ENCODE data around the gene DES. TPM values are rescaled to one million over a fixed set of nuclear protein-coding genes. Genes with fewer than 3 reads are reported as not detected.

Gene DES
- total RNA-seq, 1 experiment from 2014 or later: 4.2 TPM

DNA sequence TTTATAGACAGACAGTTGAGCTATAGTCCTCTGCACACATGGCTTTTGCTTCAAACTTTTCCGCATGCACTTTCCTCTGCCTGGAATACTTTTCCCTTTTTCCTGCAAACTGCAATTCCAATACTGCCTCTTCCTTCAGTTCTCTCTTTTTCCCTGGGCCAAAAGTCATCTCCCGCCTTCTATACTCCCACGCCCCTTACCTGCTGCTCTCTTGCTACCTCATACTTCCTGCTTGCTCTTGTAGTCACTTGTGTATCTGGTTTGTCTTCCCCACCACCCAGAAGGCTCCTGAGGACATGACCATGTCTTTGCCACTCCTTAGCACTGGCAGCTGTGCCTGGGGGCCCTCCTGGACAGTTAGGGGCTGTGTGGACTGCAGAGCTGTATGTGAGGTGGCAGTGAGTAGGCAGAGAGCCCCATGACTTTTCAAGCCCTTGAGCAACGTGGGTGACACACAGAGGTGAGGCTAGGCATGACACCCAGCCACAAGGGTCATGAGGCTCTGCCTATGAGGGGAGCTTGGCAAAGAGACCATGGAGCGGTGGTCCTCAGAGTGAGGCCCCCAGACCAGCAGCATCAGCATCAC, 39.7 kb downstream of the DES start:
- Histone ChIP-seq H4K20me1 (ENCODE audit: insufficient read depth) (no peaks in the 10 kb centered on the region), H3K4me1 (ENCODE audit: control insufficient read depth in 1 of 2, insufficient read depth in 2 of 2, low read length in 2 of 2) (peaks cover 13 to 55% of the 10 kb centered on the region in 2 experiments), H3K9ac (ENCODE audit: low read length) (peak overlapping the region; percentile 27; the same call in 1 of the 2 replicates), H2AFZ (ENCODE audit: low read depth, low read length, poor library complexity, severe bottlenecking) (no peak overlapping the region), H3K9me2 (ENCODE audit: insufficient read depth) (no peaks in the 10 kb centered on the region), H3K79me2 (ENCODE audit: insufficient read depth, low read length) (no peaks in the 10 kb centered on the region; the same call in 1 of the 2 replicates), H3K4me2 (ENCODE audit: low read length) (peak overlapping the region; percentile 34), H3K9me3 (ENCODE audit: control insufficient read depth in 1 of 2, insufficient read depth in 1 of 2, low read depth in 1 of 2, low read length in 2 of 2) (no peaks in the 10 kb centered on the region), H3K36me3 (ENCODE audit: control insufficient read depth in 1 of 2, insufficient read depth in 2 of 2, low read length in 2 of 2) (peaks cover 3 to 15% of the 10 kb centered on the region in 2 experiments; a peak in 3 of 4 replicates), H3K27me3 (ENCODE audit: insufficient read depth, low read length) (no peaks in the 10 kb centered on the region), H3K4me3 (replicated peaks in 1 of 2; ENCODE audit: low read depth in 1 of 2, low read length in 2 of 2) (no peak overlapping the region), H3K27ac (ENCODE audit: low read depth, low read length) (no peak overlapping the region)
- TF ChIP-seq CTCF (IDR thresholded peaks at IDR 0.05 in 2 of 3, conservative IDR thresholded peaks at IDR 0.05 in 1 of 3; ENCODE audit: borderline replicate concordance in 1 of 3, insufficient read depth in 1 of 3, low read depth in 2 of 3, low read length in 2 of 3) (peak in 1 of 3 experiments; percentile 26; a peak in 2 of 6 replicates), ZNF274 (IDR thresholded peaks at IDR 0.05; ENCODE audit: low read depth, low read length) (no peak)
- POLR2A ChIA-PET: interaction anchor here (0.9 kb wide), 1 partner anchor 41 kb away, joined by 3 read pairs; the partner anchor contains the start of gene GMPPA
- peak; percentile 57 for ATAC-seq
- no TSS peak for BruUV-seq (replicated peaks)
- DNase-seq (ENCODE audit: low read depth, low spot score): no peak
- intact Hi-C loops (cut with micrococcal nuclease): loop anchor here (2.0 kb wide), 1 partner anchor 55 kb away; no protein-coding TSS in a partner anchor
- RAD21 ChIA-PET (ENCODE audit: low non-redundant PET in 1 of 2, low total read pairs in 2 of 2, uncharacterized antibody in 2 of 2, unreplicated experiment in 2 of 2): interaction anchor here (0.6 to 1.7 kb wide), 2 partner anchors 40 to 72 kb away, joined by 4 to 5 read pairs; partner anchors contain the start of gene DES (in 1 of the 2)
- CTCF ChIA-PET: interaction anchor here (0.7 to 2.8 kb wide), 8 partner anchors 16 to 72 kb away, joined by 3 to 15 read pairs (median 3); partner anchors contain the start of gene DNPEP

GRCh38 chr2:219458996-219459395, 40.8 kb downstream of the DES start:
- ChIA-PET CTCF (interaction anchor here (0.9 to 2.8 kb wide), 6 partner anchors 37 to 71 kb away, joined by 3 to 15 read pairs (median 5); partner anchors contain the start of gene GMPPA), RAD21 (ENCODE audit: low non-redundant PET in 1 of 2, low total read pairs in 2 of 2, uncharacterized antibody in 2 of 2, unreplicated experiment in 2 of 2) (interaction anchor here (0.6 to 1.7 kb wide), 3 partner anchors 63 to 71 kb away, joined by 5 to 13 read pairs (median 8); no protein-coding TSS in a partner anchor), POLR2A (interaction anchor here (0.5 kb wide), 1 partner anchor 36 kb away, joined by 3 read pairs; no protein-coding TSS in a partner anchor)
- Histone ChIP-seq H3K9me2 (ENCODE audit: insufficient read depth) (no peaks in the 10 kb centered on the region), H3K4me3 (replicated peaks in 1 of 2; ENCODE audit: low read depth in 1 of 2, low read length in 2 of 2) (no peak overlapping the region), H3K27me3 (ENCODE audit: insufficient read depth, low read length) (no peaks in the 10 kb centered on the region), H2AFZ (ENCODE audit: low read depth, low read length, poor library complexity, severe bottlenecking) (no peak overlapping the region), H3K4me2 (ENCODE audit: low read length) (no peak overlapping the region), H3K9me3 (ENCODE audit: control insufficient read depth in 1 of 2, insufficient read depth in 1 of 2, low read depth in 1 of 2, low read length in 2 of 2) (no peaks in the 10 kb centered on the region), H3K79me2 (ENCODE audit: insufficient read depth, low read length) (no peaks in the 10 kb centered on the region; the same call in 1 of the 2 replicates), H3K4me1 (ENCODE audit: control insufficient read depth in 1 of 2, insufficient read depth in 2 of 2, low read length in 2 of 2) (peaks cover 1 to 44% of the 10 kb centered on the region in 2 experiments), H3K27ac (ENCODE audit: low read depth, low read length) (no peak overlapping the region), H3K9ac (ENCODE audit: low read length) (no peak overlapping the region), H3K36me3 (ENCODE audit: control insufficient read depth in 1 of 2, insufficient read depth in 2 of 2, low read length in 2 of 2) (peaks cover 3 to 17% of the 10 kb centered on the region in 2 experiments; a peak in 3 of 4 replicates), H4K20me1 (ENCODE audit: insufficient read depth) (no peaks in the 10 kb centered on the region)
- no TSS peak for BruUV-seq (replicated peaks)
- DNase-seq (ENCODE audit: low read depth, low spot score) (no peak), ATAC-seq (no peak)
- TF ChIP-seq ZFX (IDR thresholded peaks at IDR 0.05) (no peak), ZBTB33 (IDR thresholded peaks at IDR 0.05; ENCODE audit: extremely low read depth, insufficient replicate concordance, low read length) (no peak)
- intact Hi-C loops (cut with micrococcal nuclease): loop anchor here (1.0 to 2.0 kb wide), 2 partner anchors 56 to 71 kb away; no protein-coding TSS in a partner anchor

Data from HCT116 (cell line).